NOMO-1 treated with dmso at 0.1 percent for 144 hours (cell line): ENCODE measurements around the gene CLEC4G.
"Not testable (repeated sequence)": the region's sequence is repeated elsewhere in the genome, so short reads cannot be mapped to it uniquely, and the experiment has no call there.

Experiments
- DNase-seq: peaks from one replicate; lab custom pipeline; 2025; ENCODE audit not compliant: unreplicated experiment; lab: John Stamatoyannopoulos, UW

CLEC4G gene

GRCh38 chr19:7746903-7747884 lies 15.3 kb upstream of the CLEC4G start, which contains the start of gene CD209:
CD209 (minus strand) TSS chr19:7747534; CDS start chr19:7747511, 23 bp downstream.
- DNase-seq = no peak

- not testable (repeated sequence) for DNase-seq
These were observed 14.4 kb upstream of the CLEC4G start for GRCh38 chr19:7746306-7746705.

- no peak for DNase-seq
These were observed 13.2 kb upstream of the CLEC4G start for GRCh38 chr19:7744871-7745650.

- no peak for DNase-seq
These were observed 12.4 kb upstream of the CLEC4G start for GRCh38 chr19:7744199-7744786.

- DNase-seq = no peak
These were observed 11.5 kb upstream of the CLEC4G start for GRCh38 chr19:7743425-7743841.

- DNase-seq = no peak
These were observed 11.1 kb upstream of the CLEC4G start for GRCh38 chr19:7742991-7743390.

GRCh38 chr19:7742575-7742974 lies 10.7 kb upstream of the CLEC4G start:
- DNase-seq = no peak

- DNase-seq = no peak
These were observed 8.8 kb upstream of the CLEC4G start for GRCh38 chr19:7740682-7741054.

GRCh38 chr19:7739801-7740681 lies 8.1 kb upstream of the CLEC4G start:
- no peak for DNase-seq

GRCh38 chr19:7739211-7739755 lies 7.4 kb upstream of the CLEC4G start:
- DNase-seq = no peak

- DNase-seq = no peak
These were observed 6.1 kb upstream of the CLEC4G start for GRCh38 chr19:7738023-7738422.

- no peak for DNase-seq
These were observed 5.3 kb upstream of the CLEC4G start for GRCh38 chr19:7737215-7737614.

- no peak for DNase-seq
These were observed 4.2 kb upstream of the CLEC4G start for GRCh38 chr19:7736148-7736547.

GRCh38 chr19:7734220-7735203 lies 2.6 kb upstream of the CLEC4G start:
- peak; percentile 63 for DNase-seq

GRCh38 chr19:7733376-7733775 lies 1.5 kb upstream of the CLEC4G start:
- no peak for DNase-seq

- no peak for DNase-seq
These were observed 295 bp downstream of the CLEC4G start for GRCh38 chr19:7731615-7732014.

GRCh38 chr19:7731218-7731595 lies 703 bp downstream of the CLEC4G start:
- no peak for DNase-seq

GRCh38 chr19:7730286-7731217 lies 1.4 kb downstream of the CLEC4G start:
- no peak for DNase-seq
